Loucy (cell line): ENCODE results near the gene LY6G5C.

Source experiments
- CTCF ChIP-seq: fragments of 200-600 bp; sonication (generic); conservative IDR thresholded peaks from 2 replicates; pipeline ENCODE4 v1.5.1; 2014; ENCODE audit warnings: mild to moderate bottlenecking, antibody characterized with exemption, low read length
- EZH2phosphoT487 ChIP-seq: fragments of 200-600 bp; IDR thresholded peaks from 2 replicates; pipeline ENCODE4 v1.6.1; 2018; ENCODE audit warnings: antibody characterized with exemption, mild to moderate bottlenecking, moderate library complexity, borderline replicate concordance

DNA sequence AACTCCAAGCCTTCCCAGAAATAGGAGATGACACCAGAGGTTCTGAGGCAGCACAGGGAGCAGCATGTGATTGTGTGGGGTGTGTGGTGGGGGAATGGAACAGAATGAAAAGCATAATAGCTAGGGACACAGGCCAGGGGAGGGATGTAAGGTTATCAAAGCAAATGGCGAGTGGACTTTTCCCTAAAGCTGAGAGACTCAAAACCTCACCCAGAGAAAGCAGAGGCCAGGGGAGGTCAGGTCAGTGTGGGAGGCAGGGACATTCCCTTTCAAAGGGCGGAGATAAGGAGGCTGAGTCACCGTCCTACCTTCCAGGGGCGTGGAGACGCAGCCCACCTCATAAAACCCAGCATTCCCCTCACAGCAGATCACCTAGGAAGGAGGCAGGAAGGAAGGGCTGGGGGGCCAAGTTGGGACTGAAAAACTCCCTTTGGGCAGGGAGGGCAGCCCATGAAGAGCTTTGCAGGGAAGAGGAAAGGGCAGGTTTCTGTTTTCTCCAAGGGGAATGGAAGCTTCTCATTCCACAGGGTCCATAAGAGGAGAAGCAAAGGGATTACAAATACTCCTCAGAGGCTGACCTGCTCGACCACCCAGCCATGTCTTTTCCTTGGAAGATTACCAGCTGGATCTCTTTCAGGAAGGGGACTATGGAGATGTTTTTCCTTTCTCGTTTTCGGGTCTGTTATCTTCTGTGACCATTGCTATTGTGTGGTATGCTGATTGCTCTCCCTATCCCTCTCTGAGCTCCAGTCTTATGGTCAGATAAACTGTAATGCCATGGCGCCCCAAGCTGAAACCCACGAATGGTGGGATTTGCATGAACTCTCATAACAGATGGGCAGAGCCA is 9.6 kb upstream of the LY6G5C start:
- TF ChIP-seq CTCF (no peak), EZH2phosphoT487 (no peak)
